ENCODE data around the gene CD55. TPM values are rescaled to one million over a fixed set of nuclear protein-coding genes. Genes with fewer than 3 reads are reported as not detected.

The CD55 gene
- total RNA-seq, 1 experiment from 2014 or later: 17.3 TPM

GRCh38 chr1:207396168-207396746 is 74.8 kb downstream of the CD55 start:
- Histone ChIP-seq H3K18ac (ENCODE audit: insufficient read length, low read depth, low read length) (no peak overlapping the region), H3K14ac (ENCODE audit: insufficient read depth, low read length) (no peak overlapping the region), H3K4ac (ENCODE audit: low read depth, low read length) (no peak overlapping the region), H3T11ph (ENCODE audit: low read length) (no peak overlapping the region), H3K4me2 (ENCODE audit: insufficient read depth, insufficient read length, low read length) (no peak overlapping the region), H3K27ac (ENCODE audit: insufficient read length, low read depth, low read length) (no peak overlapping the region), H2BK5ac (ENCODE audit: insufficient read length, low read length) (no peak overlapping the region), H2BK120ac (ENCODE audit: low read depth, low read length, poor library complexity, severe bottlenecking) (no peak overlapping the region), H3K9ac (ENCODE audit: extremely low read depth, insufficient read length, low read length) (no peak overlapping the region), H4K8ac (replicated peaks; ENCODE audit: insufficient read length, low read depth, low read length) (no peak overlapping the region), H2AK5ac (ENCODE audit: insufficient read length, low read length) (no peak overlapping the region), H4K20me1 (ENCODE audit: control insufficient read depth, insufficient read depth, insufficient read length) (no peaks in the 10 kb centered on the region), H2BK12ac (ENCODE audit: insufficient read length, low read depth, low read length) (no peak overlapping the region), H3K79me2 (ENCODE audit: insufficient read depth, low read length) (no peaks in the 10 kb centered on the region), H3K56ac (ENCODE audit: insufficient read length, low read depth, low read length) (no peak overlapping the region), H2AFZ (ENCODE audit: low read length) (no peak overlapping the region), H2BK20ac (ENCODE audit: low read depth, low read length, poor library complexity, severe bottlenecking) (no peak overlapping the region), H2BK15ac (ENCODE audit: low read depth, low read length) (no peak overlapping the region), H3K79me1 (ENCODE audit: insufficient read depth, low read depth, low read length, poor library complexity, severe bottlenecking) (no peaks in the 10 kb centered on the region), H3K27me3 (ENCODE audit: insufficient read depth, low read length) (no peaks in the 10 kb centered on the region), H3K23me2 (ENCODE audit: insufficient read length, low read depth, low read length, poor library complexity, severe bottlenecking) (no peaks in the 10 kb centered on the region), H3K4me1 (ENCODE audit: insufficient read depth, low read length) (no peaks in the 10 kb centered on the region), H4K5ac (ENCODE audit: insufficient read length, low read depth, low read length) (no peak overlapping the region), H3K9me3 (ENCODE audit: control insufficient read depth, low read depth, low read length) (no peaks in the 10 kb centered on the region), H4K91ac (ENCODE audit: insufficient read length, low read depth, low read length) (no peak overlapping the region), H3K23ac (ENCODE audit: insufficient read length, low read depth, low read length) (no peak overlapping the region)
- H3K27me3 Mint-ChIP-seq (ENCODE audit: low read depth): no peaks in the 10 kb centered on the region
- H3K27ac Mint-ChIP-seq: no peak overlapping the region
- no peak for DNase-seq
- peaks cover 4% of the 10 kb centered on the region in 2 experiments for H3K4me1 Mint-ChIP-seq
- WGBS (ENCODE audit: extremely low coverage, insufficient read length, low lambda C conversion rate): no CpG with 5 or more reads among the region's 3 CpGs
- no peak for TF ChIP-seq CTCF (conservative IDR thresholded peaks at IDR 0.05)
- H3K4me3 Mint-ChIP-seq: no peak overlapping the region
- H3K9me3 Mint-ChIP-seq: no peaks in the 10 kb centered on the region
- no peaks in the 10 kb centered on the region for H3K36me3 Mint-ChIP-seq (ENCODE audit: insufficient read depth in 1 of 3, low read depth in 3 of 3)
